Measurements from ENCODE around the gene HNF4A.

Gene HNF4A

DNA sequence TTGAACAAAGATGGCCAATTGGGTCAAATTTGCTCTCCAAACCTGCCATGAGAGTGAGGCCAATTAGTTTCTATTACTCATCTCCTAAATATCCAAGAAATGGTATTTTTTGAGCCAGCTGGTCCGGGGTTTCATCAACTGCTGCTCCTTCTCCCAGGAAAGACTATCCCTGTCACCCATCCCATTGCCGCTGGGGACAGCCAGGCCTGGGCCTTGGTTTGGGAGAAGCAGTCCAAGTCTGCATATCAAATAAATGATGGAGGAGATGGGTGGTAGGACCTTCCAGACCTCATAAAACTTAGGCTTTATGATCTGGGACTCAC lies 73.5 kb downstream of the HNF4A start:
- DNase-seq (ENCODE audit: low read depth, low spot score) = no peak
- no peaks in the 10 kb centered on the region for H3K36me3 ChIP-seq (ENCODE audit: insufficient read depth, insufficient read length, low read length)
- no peaks in the 10 kb centered on the region for H3K9me3 ChIP-seq (ENCODE audit: insufficient read depth, low read length)

DNA sequence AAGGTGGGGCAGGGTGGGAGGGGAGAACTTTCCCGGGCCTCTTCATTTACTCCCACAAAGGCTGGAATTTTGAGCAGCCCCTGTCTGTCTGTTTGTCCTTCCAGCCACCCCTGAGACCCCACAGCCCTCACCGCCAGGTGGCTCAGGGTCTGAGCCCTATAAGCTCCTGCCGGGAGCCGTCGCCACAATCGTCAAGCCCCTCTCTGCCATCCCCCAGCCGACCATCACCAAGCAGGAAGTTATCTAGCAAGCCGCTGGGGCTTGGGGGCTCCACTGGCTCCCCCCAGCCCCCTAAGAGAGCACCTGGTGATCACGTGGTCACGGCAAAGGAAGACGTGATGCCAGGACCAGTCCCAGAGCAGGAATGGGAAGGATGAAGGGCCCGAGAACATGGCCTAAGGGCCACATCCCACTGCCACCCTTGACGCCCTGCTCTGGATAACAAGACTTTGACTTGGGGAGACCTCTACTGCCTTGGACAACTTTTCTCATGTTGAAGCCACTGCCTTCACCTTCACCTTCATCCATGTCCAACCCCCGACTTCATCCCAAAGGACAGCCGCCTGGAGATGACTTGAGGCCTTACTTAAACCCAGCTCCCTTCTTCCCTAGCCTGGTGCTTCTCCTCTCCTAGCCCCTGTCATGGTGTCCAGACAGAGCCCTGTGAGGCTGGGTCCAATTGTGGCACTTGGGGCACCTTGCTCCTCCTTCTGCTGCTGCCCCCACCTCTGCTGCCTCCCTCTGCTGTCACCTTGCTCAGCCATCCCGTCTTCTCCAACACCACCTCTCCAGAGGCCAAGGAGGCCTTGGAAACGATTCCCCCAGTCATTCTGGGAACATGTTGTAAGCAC lies 74.1 kb downstream of the HNF4A start:
- no peaks in the 10 kb centered on the region for H3K27me3 ChIP-seq (ENCODE audit: insufficient read depth, insufficient read length)
- no peaks in the 10 kb centered on the region for H3K9me3 ChIP-seq (ENCODE audit: insufficient read depth, low read length)
- no peaks in the 10 kb centered on the region for H3K4me1 ChIP-seq (ENCODE audit: insufficient read depth, insufficient read length)
- TF ChIP-seq ZNF274 (IDR thresholded peaks at IDR 0.05; ENCODE audit: low read depth, low read length) (no peak), SUZ12 (IDR thresholded peaks at IDR 0.05; ENCODE audit: extremely low read depth, insufficient read depth, insufficient read length) (no peak), YY1 (IDR thresholded peaks at IDR 0.05; ENCODE audit: insufficient read depth, insufficient read length) (no peak)
- no peak overlapping the region for H3K4me3 ChIP-seq (ENCODE audit: insufficient read length, low read depth)
- H3K36me3 ChIP-seq (ENCODE audit: insufficient read depth, insufficient read length, low read length) = no peaks in the 10 kb centered on the region
- no peak overlapping the region for H3K9ac ChIP-seq (ENCODE audit: insufficient read length, low read depth)
- no peak for DNase-seq (ENCODE audit: low read depth, low spot score)

More for the DNA sequence above, 73.5 kb downstream of the HNF4A start:
- Histone ChIP-seq H3K4me3 (ENCODE audit: insufficient read length, low read depth) (no peak overlapping the region), H3K9ac (ENCODE audit: insufficient read length, low read depth) (no peak overlapping the region), H3K4me1 (ENCODE audit: insufficient read depth, insufficient read length) (no peaks in the 10 kb centered on the region), H3K27me3 (ENCODE audit: insufficient read depth, insufficient read length) (no peaks in the 10 kb centered on the region)
- TF ChIP-seq YY1 (IDR thresholded peaks at IDR 0.05; ENCODE audit: insufficient read depth, insufficient read length) (no peak), SUZ12 (IDR thresholded peaks at IDR 0.05; ENCODE audit: extremely low read depth, insufficient read depth, insufficient read length) (no peak), ZNF274 (IDR thresholded peaks at IDR 0.05; ENCODE audit: low read depth, low read length) (no peak)

DNA sequence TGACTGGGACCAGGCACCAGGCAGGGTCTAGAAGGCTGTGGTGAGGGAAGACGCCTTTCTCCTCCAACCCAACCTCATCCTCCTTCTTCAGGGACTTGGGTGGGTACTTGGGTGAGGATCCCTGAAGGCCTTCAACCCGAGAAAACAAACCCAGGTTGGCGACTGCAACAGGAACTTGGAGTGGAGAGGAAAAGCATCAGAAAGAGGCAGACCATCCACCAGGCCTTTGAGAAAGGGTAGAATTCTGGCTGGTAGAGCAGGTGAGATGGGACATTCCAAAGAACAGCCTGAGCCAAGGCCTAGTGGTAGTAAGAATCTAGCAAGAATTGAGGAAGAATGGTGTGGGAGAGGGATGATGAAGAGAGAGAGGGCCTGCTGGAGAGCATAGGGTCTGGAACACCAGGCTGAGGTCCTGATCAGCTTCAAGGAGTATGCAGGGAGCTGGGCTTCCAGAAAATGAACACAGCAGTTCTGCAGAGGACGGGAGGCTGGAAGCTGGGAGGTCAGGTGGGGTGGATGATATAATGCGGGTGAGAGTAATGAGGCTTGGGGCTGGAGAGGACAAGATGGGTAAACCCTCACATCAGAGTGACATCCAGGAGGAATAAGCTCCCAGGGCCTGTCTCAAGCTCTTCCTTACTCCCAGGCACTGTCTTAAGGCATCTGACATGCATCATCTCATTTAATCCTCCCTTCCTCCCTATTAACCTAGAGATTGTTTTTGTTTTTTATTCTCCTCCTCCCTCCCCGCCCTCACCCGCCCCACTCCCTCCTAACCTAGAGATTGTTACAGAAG lies 75.0 kb downstream of the HNF4A start:
- no peaks in the 10 kb centered on the region for H3K4me1 ChIP-seq (ENCODE audit: insufficient read depth, insufficient read length)
- H3K27me3 ChIP-seq (ENCODE audit: insufficient read depth, insufficient read length) = no peaks in the 10 kb centered on the region
- H3K9me3 ChIP-seq (ENCODE audit: insufficient read depth, low read length) = no peaks in the 10 kb centered on the region
- no peak overlapping the region for H3K9ac ChIP-seq (ENCODE audit: insufficient read length, low read depth)
- no peak for DNase-seq (ENCODE audit: low read depth, low spot score)
- H3K36me3 ChIP-seq (ENCODE audit: insufficient read depth, insufficient read length, low read length) = no peaks in the 10 kb centered on the region
- H3K4me3 ChIP-seq (ENCODE audit: insufficient read length, low read depth) = no peak overlapping the region
- TF ChIP-seq SUZ12 (IDR thresholded peaks at IDR 0.05; ENCODE audit: extremely low read depth, insufficient read depth, insufficient read length) (no peak), YY1 (IDR thresholded peaks at IDR 0.05; ENCODE audit: insufficient read depth, insufficient read length) (no peak), ZNF274 (IDR thresholded peaks at IDR 0.05; ENCODE audit: low read depth, low read length) (no peak)

DNA sequence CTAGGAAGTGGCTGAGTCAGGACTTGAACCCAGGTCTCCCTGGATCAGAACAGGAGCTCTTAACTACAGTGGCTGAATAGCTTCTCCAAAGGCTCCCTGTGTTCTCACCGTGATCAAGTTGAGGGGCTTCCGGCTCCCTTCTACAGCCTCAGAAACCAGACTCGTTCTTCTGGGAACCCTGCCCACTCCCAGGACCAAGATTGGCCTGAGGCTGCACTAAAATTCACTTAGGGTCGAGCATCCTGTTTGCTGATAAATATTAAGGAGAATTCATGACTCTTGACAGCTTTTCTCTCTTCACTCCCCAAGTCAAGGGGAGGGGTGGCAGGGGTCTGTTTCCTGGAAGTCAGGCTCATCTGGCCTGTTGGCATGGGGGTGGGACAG lies 75.6 kb downstream of the HNF4A start:
- no peaks in the 10 kb centered on the region for H3K27me3 ChIP-seq (ENCODE audit: insufficient read depth, insufficient read length)
- no peaks in the 10 kb centered on the region for H3K36me3 ChIP-seq (ENCODE audit: insufficient read depth, insufficient read length, low read length)
- DNase-seq (ENCODE audit: low read depth, low spot score) = no peak
- H3K9me3 ChIP-seq (ENCODE audit: insufficient read depth, low read length) = no peaks in the 10 kb centered on the region
- H3K4me3 ChIP-seq (ENCODE audit: insufficient read length, low read depth) = no peak overlapping the region
- no peak for TF ChIP-seq SUZ12 (IDR thresholded peaks at IDR 0.05; ENCODE audit: extremely low read depth, insufficient read depth, insufficient read length)
- no peak for TF ChIP-seq YY1 (IDR thresholded peaks at IDR 0.05; ENCODE audit: insufficient read depth, insufficient read length)
- no peak for TF ChIP-seq ZNF274 (IDR thresholded peaks at IDR 0.05; ENCODE audit: low read depth, low read length)
- no peaks in the 10 kb centered on the region for H3K4me1 ChIP-seq (ENCODE audit: insufficient read depth, insufficient read length)
- H3K9ac ChIP-seq (ENCODE audit: insufficient read length, low read depth) = no peak overlapping the region

DNA sequence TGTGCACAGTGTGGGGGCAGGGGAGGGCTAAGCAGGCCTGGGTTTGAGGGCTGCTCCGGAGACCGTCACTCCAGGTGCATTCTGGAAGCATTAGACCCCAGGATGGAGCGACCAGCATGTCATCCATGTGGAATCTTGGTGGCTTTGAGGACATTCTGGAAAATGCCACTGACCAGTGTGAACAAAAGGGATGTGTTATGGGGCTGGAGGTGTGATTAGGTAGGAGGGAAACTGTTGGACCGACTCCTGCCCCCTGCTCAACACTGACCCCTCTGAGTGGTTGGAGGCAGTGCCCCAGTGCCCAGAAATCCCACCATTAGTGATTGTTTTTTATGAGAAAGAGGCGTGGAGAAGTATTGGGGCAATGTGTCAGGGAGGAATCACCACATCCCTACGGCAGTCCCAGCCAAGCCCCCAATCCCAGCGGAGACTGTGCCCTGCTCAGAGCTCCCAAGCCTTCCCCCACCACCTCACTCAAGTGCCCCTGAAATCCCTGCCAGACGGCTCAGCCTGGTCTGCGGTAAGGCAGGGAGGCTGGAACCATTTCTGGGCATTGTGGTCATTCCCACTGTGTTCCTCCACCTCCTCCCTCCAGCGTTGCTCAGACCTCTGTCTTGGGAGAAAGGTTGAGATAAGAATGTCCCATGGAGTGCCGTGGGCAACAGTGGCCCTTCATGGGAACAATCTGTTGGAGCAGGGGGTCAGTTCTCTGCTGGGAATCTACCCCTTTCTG lies 76.2 kb downstream of the HNF4A start:
- H3K9ac ChIP-seq (ENCODE audit: insufficient read length, low read depth) = no peak overlapping the region
- no peaks in the 10 kb centered on the region for H3K9me3 ChIP-seq (ENCODE audit: insufficient read depth, low read length)
- no peaks in the 10 kb centered on the region for H3K4me1 ChIP-seq (ENCODE audit: insufficient read depth, insufficient read length)
- H3K36me3 ChIP-seq (ENCODE audit: insufficient read depth, insufficient read length, low read length) = no peaks in the 10 kb centered on the region
- no peak for TF ChIP-seq ZNF274 (IDR thresholded peaks at IDR 0.05; ENCODE audit: low read depth, low read length)
- TF ChIP-seq YY1 (IDR thresholded peaks at IDR 0.05; ENCODE audit: insufficient read depth, insufficient read length) = no peak
- no peak for TF ChIP-seq SUZ12 (IDR thresholded peaks at IDR 0.05; ENCODE audit: extremely low read depth, insufficient read depth, insufficient read length)
- no peaks in the 10 kb centered on the region for H3K27me3 ChIP-seq (ENCODE audit: insufficient read depth, insufficient read length)
- DNase-seq (ENCODE audit: low read depth, low spot score) = no peak
- no peak overlapping the region for H3K4me3 ChIP-seq (ENCODE audit: insufficient read length, low read depth)

DNA sequence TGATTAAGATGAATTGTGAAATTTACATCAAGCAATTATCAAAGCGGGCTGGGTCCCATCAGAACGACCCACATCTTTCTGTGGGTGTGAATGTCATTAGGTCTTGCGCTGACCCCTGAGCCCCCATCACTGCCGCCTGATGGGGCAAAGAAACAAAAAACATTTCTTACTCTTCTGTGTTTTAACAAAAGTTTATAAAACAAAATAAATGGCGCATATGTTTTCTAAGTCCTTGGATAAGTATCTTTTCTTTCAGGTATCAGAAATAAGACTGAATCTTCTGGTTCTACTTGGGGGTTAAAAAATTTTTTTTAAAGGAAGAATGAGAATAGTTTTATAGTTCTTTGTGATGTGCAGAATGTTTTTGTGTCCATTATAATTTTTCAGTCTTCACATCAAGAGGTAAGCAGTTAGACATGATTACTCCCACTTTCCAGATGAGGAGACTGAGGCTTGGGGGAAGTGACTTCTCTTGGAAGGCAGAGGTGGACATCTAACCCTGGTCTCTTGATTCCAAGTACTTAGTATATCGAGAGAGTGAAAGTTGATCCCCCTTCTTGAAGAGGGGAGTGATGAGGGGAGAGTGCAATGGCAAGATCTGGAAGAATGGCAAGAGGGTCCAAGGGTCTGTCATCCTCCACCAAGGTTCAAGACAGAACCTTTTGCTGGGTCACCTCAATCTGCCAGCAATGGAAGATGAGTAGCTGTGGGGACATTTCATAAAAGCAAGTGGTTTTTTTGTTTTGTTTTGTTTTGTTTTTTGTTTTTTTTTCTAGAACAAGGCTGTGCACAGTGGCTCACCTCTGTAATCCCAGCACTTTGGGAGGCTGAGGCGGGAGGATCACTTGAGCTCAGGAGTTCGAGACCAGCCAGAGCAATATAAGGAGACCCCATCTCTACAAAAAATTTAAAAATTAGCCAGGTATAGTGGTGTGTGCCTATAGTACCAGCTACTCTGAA lies 77.4 kb downstream of the HNF4A start:
- TF ChIP-seq YY1 (IDR thresholded peaks at IDR 0.05; ENCODE audit: insufficient read depth, insufficient read length) (no peak), ZNF274 (IDR thresholded peaks at IDR 0.05; ENCODE audit: low read depth, low read length) (no peak), SUZ12 (IDR thresholded peaks at IDR 0.05; ENCODE audit: extremely low read depth, insufficient read depth, insufficient read length) (no peak)

More for the DNA sequence above, 77.4 kb downstream of the HNF4A start:
- Histone ChIP-seq H3K4me3 (ENCODE audit: insufficient read length, low read depth) (no peak overlapping the region), H3K9ac (ENCODE audit: insufficient read length, low read depth) (no peak overlapping the region), H3K27me3 (ENCODE audit: insufficient read depth, insufficient read length) (no peaks in the 10 kb centered on the region), H3K4me1 (ENCODE audit: insufficient read depth, insufficient read length) (no peaks in the 10 kb centered on the region), H3K36me3 (ENCODE audit: insufficient read depth, insufficient read length, low read length) (no peaks in the 10 kb centered on the region), H3K9me3 (ENCODE audit: insufficient read depth, low read length) (no peaks in the 10 kb centered on the region)
- DNase-seq (ENCODE audit: low read depth, low spot score) = no peak

Data from NT2/D1 (cell line).